Measurements from ENCODE around the gene PPP1R26. TPM values are rescaled to one million over a fixed set of nuclear protein-coding genes. Genes with fewer than 3 reads are reported as not detected.
"Not testable (repeated sequence)": the region's sequence is repeated elsewhere in the genome, so short reads cannot be mapped to it uniquely, and the experiment has no call there.

PPP1R26 gene
- total RNA-seq, 1 donor from 2014 or later, result 26.3 TPM

GRCh38 chr9:135501261-135502167 is 21.9 kb downstream of the PPP1R26 start:
- no peak for DNase-seq (ENCODE audit: low spot score)
- intact Hi-C loops (cut with DNase I), result no loop called here

- intact Hi-C loops (cut with DNase I), result no loop called here
- DNase-seq (ENCODE audit: low spot score), result no peak
Observed at GRCh38 chr9:135502168-135502872, 22.7 kb downstream of the PPP1R26 start.

- intact Hi-C loops (cut with DNase I), result no loop called here
- DNase-seq (ENCODE audit: low spot score), result no peak
Observed at GRCh38 chr9:135502873-135503321, 23.3 kb downstream of the PPP1R26 start.

- intact Hi-C loops (cut with DNase I), result no loop called here
- DNase-seq (ENCODE audit: low spot score), result no peak
Observed at GRCh38 chr9:135503371-135504261, 24.0 kb downstream of the PPP1R26 start.

GRCh38 chr9:135504262-135505243 is 25.0 kb downstream of the PPP1R26 start:
- intact Hi-C loops (cut with DNase I), result no loop called here
- no peak for DNase-seq (ENCODE audit: low spot score)

- no peak for DNase-seq (ENCODE audit: low spot score)
- intact Hi-C loops (cut with DNase I), result no loop called here
Observed at GRCh38 chr9:135505406-135506187, 26.0 kb downstream of the PPP1R26 start.

- intact Hi-C loops (cut with DNase I), result no loop called here
- peak; percentile 54 for DNase-seq (ENCODE audit: low spot score)
Observed at GRCh38 chr9:135506327-135507103, 26.9 kb downstream of the PPP1R26 start.

- DNase-seq (ENCODE audit: low spot score), result peak; percentile 57
Observed at GRCh38 chr9:135507104-135508035, 27.8 kb downstream of the PPP1R26 start.

GRCh38 chr9:135508211-135508820 is 28.7 kb downstream of the PPP1R26 start:
- intact Hi-C loops (cut with DNase I), result no loop called here
- DNase-seq (ENCODE audit: low spot score), result peak; percentile 58

More at GRCh38 chr9:135507104-135508035, 27.8 kb downstream of the PPP1R26 start:
- intact Hi-C loops (cut with DNase I), result no loop called here

GRCh38 chr9:135509458-135509857 is 29.9 kb downstream of the PPP1R26 start:
- DNase-seq (ENCODE audit: low spot score), result no peak
- intact Hi-C loops (cut with DNase I), result no loop called here

- intact Hi-C loops (cut with DNase I), result no loop called here
- DNase-seq (ENCODE audit: low spot score), result no peak
Observed at GRCh38 chr9:135512241-135512603, 32.6 kb downstream of the PPP1R26 start.

GRCh38 chr9:135512904-135513303 is 33.3 kb downstream of the PPP1R26 start:
- peak; percentile 60 for DNase-seq (ENCODE audit: low spot score)
- intact Hi-C loops (cut with DNase I), result no loop called here

GRCh38 chr9:135513351-135513846 is 33.8 kb downstream of the PPP1R26 start:
- DNase-seq (ENCODE audit: low spot score), result no peak
- intact Hi-C loops (cut with DNase I), result no loop called here

GRCh38 chr9:135513906-135514305 is 34.3 kb downstream of the PPP1R26 start:
- intact Hi-C loops (cut with DNase I); DNase-seq (ENCODE audit: low spot score): not testable (repeated sequence)

- intact Hi-C loops (cut with DNase I), result no loop called here
- DNase-seq (ENCODE audit: low spot score), result peak; percentile 54
Observed at GRCh38 chr9:135514342-135515082, 34.9 kb downstream of the PPP1R26 start.
